NCI-H2196 treated with DMSO at 0.1 percent for 48 hours (cell line): ENCODE data around the gene ZBTB12.
"Not testable (repeated sequence)": the region's sequence is repeated elsewhere in the genome, so short reads cannot be mapped to it uniquely, and the experiment has no call there.

Source experiments
- DNase-seq: peaks from one replicate; lab custom pipeline; 2025; ENCODE audit not compliant: unreplicated experiment; lab: John Stamatoyannopoulos, UW

ZBTB12 gene

GRCh38 chr6:31922942-31923341 is 21.1 kb upstream of the ZBTB12 start:
- no peak for DNase-seq

- DNase-seq = no peak
These were observed 18.9 kb upstream of the ZBTB12 start for GRCh38 chr6:31920811-31921210.

- DNase-seq = no peak
These were observed 17.9 kb upstream of the ZBTB12 start for GRCh38 chr6:31919624-31920303.

GRCh38 chr6:31918069-31918720 is 16.3 kb upstream of the ZBTB12 start:
- DNase-seq = no peak

- DNase-seq = no peak
These were observed 13.9 kb upstream of the ZBTB12 start for GRCh38 chr6:31915756-31916155.

- DNase-seq = no peak
These were observed 13.5 kb upstream of the ZBTB12 start for GRCh38 chr6:31915351-31915750.

- no peak for DNase-seq
These were observed 10.1 kb upstream of the ZBTB12 start for GRCh38 chr6:31911826-31912585.

GRCh38 chr6:31909298-31909697 is 7.4 kb upstream of the ZBTB12 start:
- not testable (repeated sequence) for DNase-seq

GRCh38 chr6:31908791-31909190 is 6.9 kb upstream of the ZBTB12 start:
- no peak for DNase-seq

GRCh38 chr6:31908255-31908654 is 6.4 kb upstream of the ZBTB12 start:
- DNase-seq = not testable (repeated sequence)

GRCh38 chr6:31907158-31907813 is 5.4 kb upstream of the ZBTB12 start:
- no peak for DNase-seq

- DNase-seq = not testable (repeated sequence)
These were observed 4.8 kb upstream of the ZBTB12 start for GRCh38 chr6:31906727-31907126.

- no peak for DNase-seq
These were observed 4.2 kb upstream of the ZBTB12 start for GRCh38 chr6:31906122-31906521.

GRCh38 chr6:31905041-31905440 is 3.2 kb upstream of the ZBTB12 start:
- DNase-seq = no peak

GRCh38 chr6:31903957-31904356 is 2.1 kb upstream of the ZBTB12 start:
- DNase-seq = no peak

GRCh38 chr6:31901415-31901952 is 402 bp downstream of the ZBTB12 start:
- peak; percentile 21 for DNase-seq

- no peak for DNase-seq
These were observed 920 bp downstream of the ZBTB12 start for GRCh38 chr6:31900917-31901414.

- DNase-seq = no peak
These were observed 1.8 kb downstream of the ZBTB12 start for GRCh38 chr6:31899882-31900722.

- no peak for DNase-seq
These were observed 2.7 kb downstream of the ZBTB12 start for GRCh38 chr6:31899215-31899614.

- peak; percentile 39 for DNase-seq
These were observed 3.4 kb downstream of the ZBTB12 start for GRCh38 chr6:31898383-31899011.
